HG03025 (cell line): Measurements from ENCODE around the gene ACOXL.

Experiments used
- ATAC-seq: cut with Tn5 transposase; IDR thresholded peaks from one replicate; pipeline ENCODE4 v1.9.1; 2021; ENCODE audit warnings: mild to moderate bottlenecking, moderate library complexity; ENCODE audit not compliant: unreplicated experiment, low FRiP score

Gene ACOXL

DNA sequence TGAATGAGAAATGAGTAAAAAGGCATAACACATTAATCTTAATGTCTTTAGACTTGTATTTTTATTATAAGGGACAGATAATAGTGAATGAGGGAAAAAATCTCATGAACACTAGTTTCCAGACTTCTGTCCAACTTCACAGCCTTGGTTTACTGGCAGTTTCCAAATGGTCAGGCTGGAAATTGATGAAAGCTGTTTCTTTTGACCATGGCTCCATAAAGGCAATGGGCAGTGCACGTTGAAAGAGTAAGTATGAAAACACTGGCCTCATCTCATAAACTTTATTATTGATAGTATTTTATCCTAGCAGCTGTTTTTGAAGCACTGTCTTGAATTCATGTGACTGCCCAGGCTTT, 411.4 kb downstream of the ACOXL start:
- no peak for ATAC-seq

DNA sequence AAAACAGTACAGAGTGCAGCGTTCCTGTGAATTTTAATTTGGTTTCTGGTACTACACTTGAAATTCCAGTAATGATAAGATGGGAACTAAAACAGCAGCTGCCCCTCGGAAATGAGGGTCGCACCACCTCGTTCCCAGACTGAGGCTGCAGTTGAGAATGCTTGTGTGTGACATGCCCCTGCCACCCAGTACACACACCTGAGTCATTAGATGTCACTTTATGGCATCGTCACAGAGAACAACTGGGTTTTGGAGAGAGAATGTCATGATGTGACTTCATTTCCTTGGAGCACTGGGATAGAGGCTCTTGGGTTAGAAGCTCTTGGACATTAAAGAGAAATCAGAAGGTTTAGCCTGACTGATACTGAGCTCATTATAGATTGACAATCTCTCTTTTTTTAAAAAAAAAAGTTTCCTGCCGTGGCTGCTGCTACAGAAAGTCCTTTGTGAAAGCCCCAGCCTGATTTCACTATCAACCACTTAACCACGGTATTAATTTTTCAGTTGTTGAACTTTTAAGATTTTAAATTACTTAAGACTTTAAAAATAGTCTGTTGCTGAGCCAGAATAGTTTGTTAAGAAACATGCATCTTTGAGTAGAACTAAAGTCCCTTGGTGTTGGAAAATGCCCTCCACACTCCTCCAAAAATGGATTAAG, 412.9 kb downstream of the ACOXL start:
- ATAC-seq, result no peak

DNA sequence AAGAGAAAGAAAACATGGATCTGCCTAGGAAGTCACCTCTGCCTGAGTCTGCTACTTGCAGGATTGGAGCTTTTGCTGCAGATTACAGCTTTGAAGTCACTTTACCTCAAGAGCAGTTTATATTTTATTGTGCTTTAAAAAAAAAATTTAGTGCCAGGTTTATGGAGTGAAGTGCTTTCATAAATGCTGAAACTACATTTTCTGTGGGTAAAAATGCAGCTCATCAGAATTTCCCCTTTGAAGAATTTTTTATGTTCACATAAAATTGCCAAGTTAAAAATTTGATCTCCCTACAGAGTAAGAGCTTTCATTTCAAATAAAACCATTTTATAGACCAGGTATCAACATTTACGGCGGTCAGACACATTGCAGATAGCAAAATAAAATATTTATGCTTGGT, 413.6 kb downstream of the ACOXL start:
- ATAC-seq, result no peak

DNA sequence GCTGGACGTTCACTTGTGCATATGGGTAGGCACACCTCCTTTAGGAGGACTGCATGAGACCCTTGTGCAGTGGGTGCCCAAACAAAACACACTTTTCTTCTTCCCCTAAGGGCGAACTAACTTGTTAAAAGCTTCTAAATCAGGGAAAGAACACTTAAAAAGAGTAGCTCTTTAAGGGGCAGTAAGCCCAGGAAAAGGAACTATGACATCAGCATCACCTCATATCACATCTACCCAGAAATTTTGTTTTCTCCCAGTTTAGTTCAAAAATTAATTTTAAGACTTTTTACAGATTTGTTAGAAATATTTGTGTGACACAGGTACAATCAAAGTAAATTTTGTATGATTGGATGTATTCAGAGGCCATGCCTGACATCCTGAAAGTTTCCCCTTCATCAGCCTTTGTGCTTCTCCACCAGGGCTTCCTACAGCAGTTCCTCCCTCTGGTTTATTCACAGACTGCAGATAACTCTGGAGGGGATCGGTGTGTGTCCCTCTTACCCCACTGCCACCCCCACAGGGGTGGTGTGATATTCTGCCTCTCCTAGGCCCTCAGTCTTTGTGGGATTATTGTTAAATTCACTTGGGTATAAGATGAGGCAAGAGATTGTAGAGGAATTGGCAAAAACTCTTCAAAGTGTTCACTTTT, 416.0 kb downstream of the ACOXL start:
- ATAC-seq, result no peak

DNA sequence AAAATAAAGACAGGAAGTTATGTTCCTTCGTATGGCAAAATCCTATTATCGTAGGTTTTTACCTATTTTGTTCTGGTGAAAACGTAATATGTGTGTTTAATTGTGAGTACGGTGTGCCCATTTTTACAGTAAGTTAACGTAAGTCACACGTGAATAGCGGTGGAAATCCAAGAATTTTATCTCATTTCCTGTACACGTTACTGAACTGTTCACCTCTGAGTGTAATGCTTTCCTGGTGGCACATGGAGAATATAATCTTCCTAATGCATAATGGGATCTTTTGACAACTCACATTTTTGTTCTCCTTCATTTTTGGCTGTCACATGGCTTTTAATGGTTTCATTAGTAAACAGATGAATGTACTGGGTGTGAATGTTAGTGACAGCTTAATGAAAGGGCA, 416.6 kb downstream of the ACOXL start:
- no peak for ATAC-seq

DNA sequence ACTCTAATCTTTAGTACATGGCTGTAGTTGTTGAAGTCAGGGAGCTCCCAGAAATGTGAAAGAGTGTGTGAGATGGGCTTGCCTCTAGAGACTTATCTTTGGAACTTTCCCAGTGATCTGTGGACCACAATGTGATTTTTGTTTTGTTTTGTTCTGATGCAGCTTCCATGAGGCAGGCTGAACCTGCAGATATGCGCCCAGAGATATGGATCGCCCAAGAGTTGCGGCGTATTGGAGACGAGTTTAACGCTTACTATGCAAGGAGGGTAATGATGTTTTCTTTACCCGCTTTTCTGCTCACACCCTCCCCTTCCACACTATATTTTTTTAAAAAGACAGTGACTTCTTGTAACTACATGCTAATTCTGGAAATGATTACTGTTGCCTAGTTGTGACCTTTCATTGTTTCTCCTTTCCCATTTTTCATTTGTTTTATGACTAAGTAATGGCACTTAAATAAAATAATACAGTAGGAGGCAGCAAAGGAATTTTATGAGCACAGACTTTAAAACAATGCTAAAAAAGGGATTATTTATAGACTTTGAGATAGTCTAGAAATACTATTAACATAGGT, 417.6 kb downstream of the ACOXL start:
- no peak for ATAC-seq

DNA sequence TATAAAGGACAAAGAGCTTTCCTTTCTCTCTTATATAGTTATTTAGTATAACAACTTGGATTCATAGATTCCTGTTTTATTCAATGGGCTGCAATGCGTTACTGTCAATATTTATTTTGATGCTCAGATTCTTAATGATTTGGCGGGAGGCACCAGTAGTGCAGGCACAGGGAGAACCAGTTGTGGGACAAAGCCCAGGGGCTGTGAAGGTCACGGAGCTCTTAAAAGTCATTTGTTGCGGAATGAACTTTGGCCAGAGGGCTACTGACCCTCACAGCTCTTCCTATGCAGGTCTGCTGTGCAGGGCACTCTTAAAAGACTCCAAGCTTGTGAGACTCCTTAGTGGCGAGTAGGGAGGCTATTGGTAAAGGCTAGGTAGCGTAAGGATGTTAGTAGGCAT, 422.4 kb downstream of the ACOXL start:
- no peak for ATAC-seq

DNA sequence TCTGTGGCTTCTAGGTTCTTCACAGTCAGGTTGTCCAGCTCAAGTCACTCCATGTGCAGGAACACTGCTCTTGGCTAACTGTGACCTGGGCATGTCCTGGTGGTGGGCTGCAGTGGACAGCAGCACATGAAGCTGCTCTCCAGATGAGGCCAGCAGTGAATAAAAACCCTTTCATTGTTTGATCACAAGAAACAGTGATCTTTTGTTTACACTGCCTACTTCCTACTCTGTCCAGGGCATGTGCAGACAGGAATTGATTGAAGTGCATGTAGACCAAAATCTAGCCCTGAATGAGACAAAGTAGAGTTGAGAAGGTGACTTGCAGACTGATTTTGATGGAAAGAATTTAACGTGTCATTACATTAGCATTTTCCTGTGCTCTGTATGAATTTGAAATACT, 423.2 kb downstream of the ACOXL start:
- no peak for ATAC-seq

DNA sequence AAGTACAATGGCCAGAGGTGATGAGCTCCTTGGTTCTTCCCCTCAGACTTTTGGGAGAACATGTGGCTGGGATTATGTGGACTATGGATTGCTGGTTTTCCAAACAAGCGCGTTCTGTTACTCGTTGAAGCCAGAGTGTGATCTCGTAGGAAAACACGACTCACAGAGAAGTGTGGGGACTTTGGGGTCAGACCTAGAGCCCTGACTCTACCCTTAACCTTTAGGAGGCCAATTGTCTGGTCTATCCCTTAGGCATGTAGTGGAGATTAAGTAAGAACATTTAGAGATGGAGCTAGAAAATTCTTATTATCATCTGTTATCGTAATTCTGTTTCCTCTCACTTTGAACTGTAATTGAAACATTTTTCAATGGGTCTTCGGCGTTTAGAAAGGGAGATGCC, 424.2 kb downstream of the ACOXL start:
- no peak for ATAC-seq

DNA sequence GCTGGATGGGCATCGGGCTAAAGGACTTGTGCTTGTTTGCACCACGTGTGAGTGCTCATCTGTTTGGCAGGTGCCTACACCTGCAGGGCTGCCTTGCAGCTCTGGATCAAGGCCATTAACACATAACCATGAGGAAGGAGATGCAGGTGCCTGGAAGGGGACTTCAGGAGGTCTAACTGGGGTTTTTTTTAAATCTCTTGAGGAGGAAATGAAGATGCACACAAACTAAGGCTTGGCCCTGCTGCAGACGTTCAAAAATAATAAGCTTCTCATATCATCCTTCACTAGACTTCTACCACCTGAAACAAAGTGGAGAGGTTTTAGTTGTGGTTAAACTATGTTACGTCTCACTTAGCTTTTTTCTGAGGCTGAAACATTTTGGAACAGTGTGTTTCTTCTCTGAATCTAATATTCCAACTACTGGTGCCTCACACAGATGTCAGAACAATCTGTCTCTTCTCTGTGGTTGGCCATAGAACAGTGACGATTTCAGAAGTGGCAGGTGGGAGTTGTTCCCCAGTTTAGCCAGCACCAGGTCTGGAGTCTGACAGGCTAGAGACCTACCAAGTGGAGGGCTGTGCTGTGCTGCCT, 424.8 kb downstream of the ACOXL start:
- ATAC-seq, result peak; percentile 48

DNA sequence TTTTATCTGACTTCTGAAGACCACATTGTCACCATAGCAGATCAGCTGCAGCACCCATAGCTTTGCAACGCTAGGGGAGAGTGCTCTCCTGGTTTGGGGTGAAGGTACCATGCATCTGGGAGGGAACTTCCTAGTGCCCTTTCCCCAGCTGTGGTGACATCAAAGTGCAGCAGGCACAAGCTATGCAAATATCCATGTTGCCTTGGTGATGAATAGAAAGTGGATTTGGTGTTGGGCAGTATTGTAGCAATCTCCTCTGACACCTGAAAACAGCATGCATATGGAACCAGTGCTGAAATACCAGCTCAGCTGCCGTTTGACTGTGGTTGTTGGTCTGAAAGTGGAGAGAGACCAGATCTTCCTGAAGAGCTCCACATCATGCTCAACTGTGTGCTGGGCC, 425.4 kb downstream of the ACOXL start:
- ATAC-seq, result peak; percentile 60

DNA sequence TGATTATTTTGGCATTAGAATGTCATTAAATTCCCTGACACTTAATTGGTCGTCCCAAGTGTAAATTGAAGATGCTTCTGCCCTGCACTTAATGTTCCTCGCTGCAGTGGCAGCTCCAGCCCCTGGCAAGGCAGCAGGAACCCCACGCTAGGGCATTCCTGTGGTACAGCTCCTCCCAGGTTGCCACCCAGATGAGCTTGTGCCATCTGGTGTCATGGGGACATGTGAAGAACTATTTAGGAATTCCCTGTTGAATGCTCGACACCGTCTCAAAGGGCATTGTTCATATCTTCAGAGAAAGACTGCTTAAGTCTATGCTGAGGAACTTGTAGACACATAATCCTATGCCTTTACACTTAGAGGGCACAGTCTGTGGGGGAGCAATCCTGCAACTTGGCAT, 427.3 kb downstream of the ACOXL start:
- ATAC-seq, result no peak

DNA sequence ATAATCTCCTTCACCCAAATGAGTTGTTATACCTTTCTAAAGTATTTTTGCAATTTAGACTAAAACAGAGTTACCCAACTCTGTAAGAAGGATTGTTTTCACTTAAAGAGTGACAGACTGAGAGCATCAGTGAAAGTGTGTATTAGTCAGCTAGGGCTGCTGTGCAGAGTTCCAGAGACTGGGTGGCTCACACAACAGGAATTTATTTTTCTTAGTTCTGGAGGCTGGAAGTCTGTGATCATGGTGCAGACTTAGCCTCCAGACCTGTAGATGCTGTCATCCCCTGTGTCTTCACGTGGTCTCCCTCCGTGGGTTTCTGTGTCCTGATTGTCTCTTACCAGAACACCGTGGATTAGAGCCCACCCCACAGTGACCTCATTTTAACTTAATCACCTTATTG, 428.4 kb downstream of the ACOXL start:
- no peak for ATAC-seq

DNA sequence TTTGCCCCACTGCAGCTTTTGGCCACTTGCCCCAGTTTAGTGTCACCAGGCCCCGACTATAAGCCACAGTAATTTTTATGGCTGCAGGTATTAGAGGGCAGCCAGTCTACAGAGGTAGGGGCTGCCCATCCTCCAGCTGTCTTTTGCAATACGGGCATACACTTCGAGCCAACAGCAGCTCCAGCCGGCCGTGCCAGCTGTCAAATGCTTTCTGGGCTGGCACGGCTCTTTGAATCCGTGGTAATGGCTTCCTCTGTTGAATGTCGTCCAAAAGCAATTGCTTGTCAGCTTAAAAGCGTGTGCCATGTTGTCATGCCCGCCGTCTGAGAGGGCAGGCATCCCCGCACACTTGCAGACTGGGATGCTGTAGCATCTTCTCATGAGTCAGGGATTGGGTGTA, 429.6 kb downstream of the ACOXL start:
- ATAC-seq, result no peak

DNA sequence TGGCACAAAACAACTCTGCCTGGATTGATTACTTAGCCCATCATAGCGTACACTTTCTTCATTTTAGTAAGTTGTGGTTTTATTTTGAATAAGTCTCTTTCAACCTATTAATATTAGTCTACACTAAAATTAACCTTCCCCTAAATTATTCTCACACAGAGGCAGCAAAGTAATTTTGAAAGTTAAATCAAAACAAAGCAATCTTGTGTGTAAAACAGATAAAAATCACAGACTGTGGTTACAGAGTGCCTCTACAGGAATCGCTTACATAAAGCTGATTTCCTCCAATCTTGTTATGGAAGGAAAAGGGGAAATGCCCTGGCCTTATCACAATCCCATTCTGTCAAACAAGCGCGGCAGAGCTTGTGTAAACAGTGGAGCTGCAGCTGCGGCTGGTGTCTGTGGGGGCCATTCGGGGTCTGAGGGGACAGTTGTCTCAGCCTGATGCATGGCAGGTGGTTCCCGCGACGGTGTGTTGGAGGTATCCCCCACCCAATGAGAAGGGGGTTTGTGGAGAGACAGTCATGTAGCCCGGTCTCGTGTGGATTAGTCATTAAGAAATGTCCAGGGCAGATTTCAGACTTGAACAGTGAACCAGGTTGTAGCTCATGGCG, 430.5 kb downstream of the ACOXL start:
- ATAC-seq, result no peak

DNA sequence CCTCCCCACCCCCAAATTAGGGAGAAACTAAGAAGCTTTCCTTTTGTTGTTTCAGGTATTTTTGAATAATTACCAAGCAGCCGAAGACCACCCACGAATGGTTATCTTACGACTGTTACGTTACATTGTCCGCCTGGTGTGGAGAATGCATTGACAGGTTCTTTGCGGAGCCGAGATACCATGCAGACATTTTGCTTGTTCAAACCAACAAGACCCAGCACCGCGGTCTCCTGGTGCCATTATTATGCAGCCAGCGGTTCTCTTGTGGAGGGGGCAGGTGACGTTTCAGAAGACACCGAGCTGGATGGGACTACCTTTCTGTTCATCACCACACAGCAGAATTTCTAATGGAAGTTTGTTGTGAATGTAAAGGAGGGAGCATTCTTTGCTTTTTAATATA, 431.7 kb downstream of the ACOXL start:
- ATAC-seq, result no peak

DNA sequence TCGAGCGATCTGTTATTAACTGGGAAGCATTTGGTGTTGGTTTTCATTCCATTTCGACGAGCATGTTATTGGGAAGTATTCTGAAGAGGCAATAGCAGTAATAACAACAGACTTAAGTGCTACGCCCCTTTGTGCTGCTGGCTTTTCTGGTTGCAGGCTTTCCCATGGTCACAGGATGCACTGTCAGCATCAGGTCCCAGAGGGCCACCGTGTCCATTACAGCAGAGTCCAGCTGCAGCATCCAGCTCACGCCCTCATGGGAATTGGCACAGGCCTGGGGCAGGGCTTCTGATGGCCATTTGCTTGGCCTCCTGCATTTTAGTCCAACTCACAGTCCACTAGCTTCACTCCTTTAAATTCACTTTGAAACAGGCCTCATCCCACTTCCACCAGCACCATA, 432.7 kb downstream of the ACOXL start:
- ATAC-seq, result no peak

DNA sequence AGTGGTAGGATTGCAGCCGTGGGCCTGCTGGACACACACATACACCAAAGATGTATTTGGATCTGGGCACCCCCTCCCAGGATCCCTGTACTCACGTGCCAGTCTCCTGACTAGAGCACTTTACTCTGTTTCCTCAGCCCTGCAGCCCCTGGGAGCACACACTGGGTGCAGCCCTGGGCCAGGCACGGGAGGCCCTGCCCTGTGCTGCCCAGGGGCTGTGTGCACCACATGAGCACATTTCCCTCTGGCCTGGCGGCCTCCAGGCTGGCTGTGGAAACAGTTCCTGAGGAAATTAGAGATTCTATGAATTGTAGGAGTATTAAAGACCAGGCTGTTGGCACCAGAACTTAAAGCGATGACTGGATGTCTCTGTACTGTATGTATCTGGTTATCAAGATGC, 433.7 kb downstream of the ACOXL start:
- ATAC-seq, result no peak

DNA sequence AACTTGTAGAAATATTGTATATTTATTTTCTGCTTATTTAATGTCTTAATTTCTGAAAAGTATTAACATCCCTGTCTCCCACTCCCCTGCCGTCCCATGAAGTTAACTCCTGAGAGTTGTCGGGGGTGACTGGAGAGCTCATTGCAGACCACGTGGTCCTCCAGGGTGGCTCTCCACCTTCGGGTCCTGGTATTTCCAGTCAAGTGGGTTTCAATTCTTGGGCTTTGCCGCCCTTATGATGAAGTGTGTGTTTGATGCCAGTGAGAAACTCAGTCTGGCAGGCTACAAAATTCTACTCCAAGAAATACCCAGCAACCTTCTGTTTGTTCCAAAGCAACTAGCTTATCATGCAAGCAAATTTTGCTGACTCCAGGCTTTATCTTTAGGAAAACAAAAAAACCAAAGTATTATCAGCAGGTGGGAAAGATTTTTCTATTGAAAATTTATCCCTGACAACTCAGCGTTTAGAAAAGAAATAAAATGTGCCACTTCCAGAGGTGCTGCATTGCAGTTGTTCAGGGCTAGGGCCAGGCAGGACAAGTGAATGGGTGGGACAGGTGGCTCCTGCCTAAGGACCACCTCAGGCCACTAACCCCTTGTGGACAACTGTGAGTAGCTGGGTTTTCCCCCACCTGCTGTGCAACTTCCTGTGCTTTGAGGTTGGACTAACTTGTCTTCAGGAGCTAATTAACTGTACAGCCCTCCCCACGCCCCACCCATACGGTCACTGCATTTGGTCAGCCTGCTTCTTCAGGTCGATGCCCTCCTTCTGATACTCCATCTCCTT, 434.9 kb downstream of the ACOXL start:
- no peak for ATAC-seq

DNA sequence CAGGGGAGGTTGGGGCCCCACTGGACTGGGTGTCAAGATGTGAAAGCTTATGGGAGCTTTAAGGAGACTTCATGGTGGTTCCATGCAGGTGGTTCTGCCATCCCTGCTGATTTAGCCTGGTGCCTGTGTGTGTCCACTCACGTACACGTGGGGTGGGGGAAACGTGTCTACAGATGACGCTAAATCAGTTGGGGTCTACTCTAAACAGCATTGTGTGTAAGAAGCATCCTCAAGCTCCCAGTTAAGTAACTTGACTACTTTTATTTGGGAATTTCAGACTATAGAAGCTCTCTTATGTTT, 435.4 kb downstream of the ACOXL start:
- ATAC-seq, result no peak
